Umbilical cord (tissue), 2 donors: ENCODE results near the gene TDG. TPM values are rescaled to one million over a fixed set of nuclear protein-coding genes. Genes with fewer than 3 reads are reported as not detected.

ENCODE experiments used
- DNase-seq: peaks from one replicate; pipeline ENCODE4 v3.0.0-alpha.2; 2015; ENCODE audit warnings: low spot score
- total RNA-seq: library from RNA; depleted of rRNA; stranded (reverse); fragments of >200 nt; gene quantifications from one replicate; pipeline ENCODE4 v1.2.3, GENCODE V29; 2014; ENCODE audit warnings: low replicate concordance; ENCODE audit not compliant: insufficient read depth

TDG gene
- total RNA-seq, result 36.4 TPM

GRCh38 chr12:103965590-103966504, at the start of gene TDG:
Gene TDG, plus strand, starts transcription at chr12:103965872. Its CDS starts 166 bp downstream, at chr12:103966038.
- DNase-seq, result peak; percentile 99

- DNase-seq, result no peak
These were observed 47.8 kb upstream of the TDG start for GRCh38 chr12:103917873-103918272.

GRCh38 chr12:103924761-103925641, 40.7 kb upstream of the TDG start:
- DNase-seq, result no peak

GRCh38 chr12:103928682-103929045, 37.0 kb upstream of the TDG start:
- peak; percentile 22 for DNase-seq

- DNase-seq, result peak; percentile 96
These were observed 36.5 kb upstream of the TDG start for GRCh38 chr12:103929046-103929783.

- no peak for DNase-seq
These were observed 36.0 kb upstream of the TDG start for GRCh38 chr12:103929784-103930033.

- DNase-seq, result peak; percentile 100
These were observed 35.5 kb upstream of the TDG start, which contains the start of gene HSP90B1 for GRCh38 chr12:103930034-103930786. Gene HSP90B1, plus strand, starts transcription at chr12:103930410. Its CDS starts 106 bp downstream, at chr12:103930516.

- DNase-seq, result peak; percentile 50
These were observed 34.6 kb upstream of the TDG start for GRCh38 chr12:103930787-103931735.

GRCh38 chr12:103933237-103933636, 32.4 kb upstream of the TDG start:
- DNase-seq, result no peak

GRCh38 chr12:103936679-103937078, 29.0 kb upstream of the TDG start:
- DNase-seq, result no peak

- DNase-seq, result no peak
These were observed 20.7 kb upstream of the TDG start for GRCh38 chr12:103944964-103945363.

- DNase-seq, result no peak
These were observed 17.7 kb upstream of the TDG start for GRCh38 chr12:103947871-103948555.

GRCh38 chr12:103948746-103949406, 16.8 kb upstream of the TDG start:
- DNase-seq, result no peak

- no peak for DNase-seq
These were observed 13.2 kb upstream of the TDG start for GRCh38 chr12:103952497-103952896.

- DNase-seq, result no peak
These were observed 9.7 kb upstream of the TDG start for GRCh38 chr12:103955811-103956508.

- no peak for DNase-seq
These were observed 9.1 kb upstream of the TDG start for GRCh38 chr12:103956509-103957027.

- no peak for DNase-seq
These were observed 7.7 kb upstream of the TDG start for GRCh38 chr12:103957865-103958388.

GRCh38 chr12:103958621-103959020, 7.1 kb upstream of the TDG start:
- no peak for DNase-seq
